Body of pancreas (tissue), 4 donors: ENCODE results near the gene CLP1. TPM values are rescaled to one million over a fixed set of nuclear protein-coding genes. Genes with fewer than 3 reads are reported as not detected.

ENCODE experiments used
- ATAC-seq: fragments of 150-250 bp; one replicate; pipeline ENCODE4 v1.9.1; 2016
- DNase-seq, 4 donors: peaks; one replicate each; pipeline ENCODE4 v3.0.0-alpha.2; 2019
- H3K27ac ChIP-seq, 4 donors: fragments of 200-600 bp; sonication (generic); 1 replicate in 3 of 4; 2 replicates in 1 of 4; pipeline versions ENCODE4 v1.5.1 to v1.6.1; 2016 to 2019; ENCODE audit warnings: mild to moderate bottlenecking in 1 of 4, mixed read lengths in 1 of 4, moderate library complexity in 1 of 4
- H3K27me3 ChIP-seq, 2 donors: fragments of 200-600 bp; sonication (generic); one replicate each; pipeline ENCODE4 v1.6.0; 2016; ENCODE audit warnings: mild to moderate bottlenecking in 1 of 2
- H3K36me3 ChIP-seq, 2 donors: fragments of 200-600 bp; sonication (generic); replicated peaks in 1 of 2; 2 replicates each; pipeline ENCODE4 v1.5.1; 2016; ENCODE audit warnings: low read depth in 2 of 2; ENCODE audit not compliant: insufficient read depth in 1 of 2
- H3K4me1 ChIP-seq: fragments of 200-600 bp; sonication (generic); one replicate; pipeline ENCODE4 v1.6.0; 2016
- H3K4me3 ChIP-seq, 2 donors: fragments of 200-600 bp; sonication (generic); 1 replicate in 1 of 2; 2 replicates in 1 of 2; pipeline ENCODE4 v1.5.1; 2016 to 2019
- H3K9me3 ChIP-seq, 3 donors: fragments of 200-600 bp; sonication (generic); 1 replicate in 2 of 3; 2 replicates in 1 of 3; pipeline ENCODE4 v1.5.1; 2016
- POLR2A ChIP-seq, 3 donors: fragments of 450-650 bp; IDR thresholded peaks; one replicate each; pipeline ENCODE4 v1.6.1; 2016; ENCODE audit warnings: antibody characterized with exemption in 3 of 3, mild to moderate bottlenecking in 2 of 3
- WGBS, 2 donors: methylation state at CpG; one replicate each; pipeline ENCODE4 v1.1.5; 2017; 5-methylcytosine and 5-hydroxymethylcytosine counted together
- intact Hi-C: fragments of 100-400 bp; cut with DNase I; formaldehyde crosslinking; loops from one replicate; pipeline ENCODE4 v1.15.1; 2023
- total RNA-seq, 2 donors: library from RNA; depleted of rRNA; stranded (reverse); fragments of >200 nt; gene quantifications; one replicate each; pipeline ENCODE4 v1.1.0, GENCODE V29; 2016
- TF ChIP-seq, protein P1 (sequence below), 7 experiments: fragments of 450-650 bp in 4 of 7; fragments of 200-600 bp in 3 of 7; sonication (generic) in 3 of 7; IDR thresholded peaks; one replicate each; pipeline ENCODE4 v1.5.1; 2016 to 2019; ENCODE audit warnings: antibody characterized with exemption in 7 of 7

The CLP1 gene
- total RNA-seq, 2 donors from 2014 or later = 3.3 to 7.3 TPM

DNA sequence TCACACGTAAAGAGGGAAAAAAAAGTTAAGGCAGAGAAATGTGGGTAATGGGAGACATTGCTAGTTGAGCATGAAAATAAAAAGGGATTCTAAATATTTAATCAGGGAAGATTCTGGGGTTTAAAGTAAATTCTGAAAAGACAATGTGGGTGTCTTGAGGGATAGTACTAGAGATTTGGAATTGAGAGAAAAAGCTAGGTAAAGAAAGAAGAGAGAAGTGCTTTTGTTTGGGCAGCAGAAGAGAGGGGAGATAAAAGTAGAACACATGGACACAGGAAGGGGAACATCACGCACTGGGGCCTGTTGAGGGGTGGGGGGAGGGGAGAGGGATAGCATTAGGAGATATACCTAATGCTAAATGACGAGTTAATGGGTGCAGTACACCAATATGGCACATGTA is 4.4 kb upstream of the CLP1 start:
- no peak for TF ChIP-seq POLR2A (IDR thresholded peaks at IDR 0.05)
- TF ChIP-seq, protein P1, sequence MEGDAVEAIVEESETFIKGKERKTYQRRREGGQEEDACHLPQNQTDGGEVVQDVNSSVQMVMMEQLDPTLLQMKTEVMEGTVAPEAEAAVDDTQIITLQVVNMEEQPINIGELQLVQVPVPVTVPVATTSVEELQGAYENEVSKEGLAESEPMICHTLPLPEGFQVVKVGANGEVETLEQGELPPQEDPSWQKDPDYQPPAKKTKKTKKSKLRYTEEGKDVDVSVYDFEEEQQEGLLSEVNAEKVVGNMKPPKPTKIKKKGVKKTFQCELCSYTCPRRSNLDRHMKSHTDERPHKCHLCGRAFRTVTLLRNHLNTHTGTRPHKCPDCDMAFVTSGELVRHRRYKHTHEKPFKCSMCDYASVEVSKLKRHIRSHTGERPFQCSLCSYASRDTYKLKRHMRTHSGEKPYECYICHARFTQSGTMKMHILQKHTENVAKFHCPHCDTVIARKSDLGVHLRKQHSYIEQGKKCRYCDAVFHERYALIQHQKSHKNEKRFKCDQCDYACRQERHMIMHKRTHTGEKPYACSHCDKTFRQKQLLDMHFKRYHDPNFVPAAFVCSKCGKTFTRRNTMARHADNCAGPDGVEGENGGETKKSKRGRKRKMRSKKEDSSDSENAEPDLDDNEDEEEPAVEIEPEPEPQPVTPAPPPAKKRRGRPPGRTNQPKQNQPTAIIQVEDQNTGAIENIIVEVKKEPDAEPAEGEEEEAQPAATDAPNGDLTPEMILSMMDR (IDR thresholded peaks at IDR 0.05) = no peak
- H3K36me3 ChIP-seq = no peaks in the 10 kb centered on the region
- 35 to 54% methylated on average over 3 of the region's 3 CpGs for WGBS, 2 donors
- DNase-seq (no peak), ATAC-seq (no peak)
- no peaks in the 10 kb centered on the region for H3K9me3 ChIP-seq
- peaks cover 8% of the 10 kb centered on the region for H3K4me1 ChIP-seq
- H3K4me3 ChIP-seq = no peak overlapping the region
- no peak overlapping the region for H3K27ac ChIP-seq
- peaks cover 0 to 7% of the 10 kb centered on the region in 2 donors for H3K27me3 ChIP-seq
- intact Hi-C loops = no loop called here

DNA sequence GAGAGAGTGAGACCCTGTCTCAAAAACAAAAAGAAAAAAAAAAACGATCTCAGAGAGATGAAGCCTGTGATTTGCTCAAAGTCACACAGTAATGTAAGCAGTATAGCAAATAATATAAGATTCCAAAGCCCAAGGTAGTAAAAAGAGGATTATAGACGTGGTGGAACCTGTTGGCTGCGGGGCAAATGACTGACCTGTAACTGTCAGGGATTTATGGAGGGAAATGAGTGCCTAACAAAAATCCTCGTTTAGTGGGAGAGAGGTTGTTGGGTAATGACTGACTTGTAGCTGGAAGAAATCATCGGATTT is 723 bp upstream of the CLP1 start:
- no peak for ATAC-seq
- H3K9me3 ChIP-seq = no peaks in the 10 kb centered on the region
- 15 to 24% methylated on average over 5 of the region's 5 CpGs for WGBS, 2 donors
- peaks cover 5 to 11% of the 10 kb centered on the region in 2 donors for H3K36me3 ChIP-seq
- H3K4me1 ChIP-seq = peaks cover 22% of the 10 kb centered on the region
- H3K27me3 ChIP-seq = no peaks in the 10 kb centered on the region
- no peak overlapping the region for H3K4me3 ChIP-seq
- DNase-seq = no peak
- no peak for TF ChIP-seq POLR2A (IDR thresholded peaks at IDR 0.05)
- TF ChIP-seq, protein P1 (IDR thresholded peaks at IDR 0.05) = no peak
- H3K27ac ChIP-seq = peak overlapping the region; percentile 74 to 93 (median 90)
- intact Hi-C loops = no loop called here

DNA sequence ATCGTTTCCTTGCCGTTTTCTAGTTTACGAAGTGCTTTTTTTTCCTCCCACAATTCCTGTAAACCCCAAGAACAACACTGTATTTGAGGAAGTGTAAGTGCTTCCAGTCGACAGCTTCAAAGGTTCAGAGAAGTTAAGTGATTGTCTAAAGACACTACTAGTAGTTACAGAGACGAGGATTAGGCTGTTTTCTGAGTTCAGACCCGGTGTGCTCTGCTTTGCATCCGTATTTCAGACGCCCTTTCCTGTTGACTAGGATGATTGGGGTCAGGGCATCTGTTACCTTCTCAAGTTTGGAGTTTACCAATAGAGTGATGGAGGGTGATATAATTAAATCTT is 430 bp downstream of the CLP1 start:
- 0% methylated on average over 8 of the region's 8 CpGs for WGBS, 2 donors
- H3K27ac ChIP-seq = peak overlapping the region in 2 of 4 donors; percentile 91 to 93

GRCh38 chr11:57659669-57660068 is 2.1 kb downstream of the CLP1 start:
- Histone ChIP-seq H3K4me3 (no peak overlapping the region), H3K4me1 (peaks cover 22% of the 10 kb centered on the region), H3K36me3 (peaks cover 5 to 15% of the 10 kb centered on the region in 2 donors), H3K27ac (no peak overlapping the region), H3K27me3 (no peaks in the 10 kb centered on the region), H3K9me3 (no peaks in the 10 kb centered on the region)
- DNase-seq = no peak
- no peak for ATAC-seq
- no peak for TF ChIP-seq POLR2A (IDR thresholded peaks at IDR 0.05)
- TF ChIP-seq, protein P1 (IDR thresholded peaks at IDR 0.05) = no peak
- WGBS, 2 donors = 92 to 93% methylated on average over 14 of the region's 14 CpGs
- intact Hi-C loops = loop anchor here (10.0 kb wide), 1 partner anchor 55 kb away; the partner anchor contains the start of genes MED19 and TMX2

More for the DNA sequence above, 430 bp downstream of the CLP1 start:
- no peaks in the 10 kb centered on the region for H3K27me3 ChIP-seq
- no peak for TF ChIP-seq POLR2A (IDR thresholded peaks at IDR 0.05)
- TF ChIP-seq, protein P1 (IDR thresholded peaks at IDR 0.05) = no peak
- DNase-seq (no peak), ATAC-seq (no peak)
- intact Hi-C loops = no loop called here
- H3K4me3 ChIP-seq = peak overlapping the region; percentile 39 to 64
- H3K9me3 ChIP-seq = no peaks in the 10 kb centered on the region
- peaks cover 22% of the 10 kb centered on the region for H3K4me1 ChIP-seq
- H3K36me3 ChIP-seq = peaks cover 5 to 15% of the 10 kb centered on the region in 2 donors

DNA sequence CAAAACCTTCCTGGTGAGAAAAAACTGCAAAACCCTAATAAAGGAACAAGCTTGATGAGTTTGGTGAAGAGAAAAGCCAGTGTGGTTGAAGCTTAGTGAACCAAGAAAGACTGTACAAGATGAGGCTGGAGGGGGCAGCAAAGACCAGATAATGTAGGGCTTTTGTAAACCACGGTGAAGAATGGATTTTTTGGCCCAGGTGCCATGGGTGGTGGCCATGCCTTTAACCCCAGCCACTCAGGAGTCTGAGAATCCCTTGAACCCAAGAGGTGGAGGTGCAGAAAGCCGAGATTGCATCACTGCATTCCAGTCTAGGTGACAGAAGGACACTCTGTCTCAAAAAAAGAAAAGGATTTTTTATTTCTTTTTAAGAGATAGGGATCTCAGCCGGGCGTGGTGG is 5.3 kb downstream of the CLP1 start:
- DNase-seq = no peak
- no peak overlapping the region for H3K27ac ChIP-seq
- TF ChIP-seq, protein P1 (IDR thresholded peaks at IDR 0.05) = no peak
- no peak for TF ChIP-seq POLR2A (IDR thresholded peaks at IDR 0.05)
- intact Hi-C loops = loop anchor here (10.0 kb wide), 1 partner anchor 52 kb away; the partner anchor contains the start of genes MED19 and TMX2
- H3K27me3 ChIP-seq = no peaks in the 10 kb centered on the region
- H3K36me3 ChIP-seq = peaks cover 5 to 15% of the 10 kb centered on the region in 2 donors
- H3K4me3 ChIP-seq = no peak overlapping the region
- H3K9me3 ChIP-seq = no peaks in the 10 kb centered on the region
- ATAC-seq = no peak
- 69 to 70% methylated on average over 4 of the region's 4 CpGs for WGBS, 2 donors
- peaks cover 23% of the 10 kb centered on the region for H3K4me1 ChIP-seq
